CD4-positive, alpha-beta T cell treated with Interleukin-15 for 1 hour (primary cell): ENCODE data around the gene ELAVL3.

ENCODE experiments used
- DNase-seq: peaks from one replicate; pipeline ENCODE4 v3.0.0-alpha.2; 2020

ELAVL3 gene

GRCh38 chr19:11480715-11481533, at the start of gene ELAVL3:
Gene ELAVL3, minus strand, starts transcription at chr19:11481046. Its CDS starts 438 bp downstream, at chr19:11480608.
- DNase-seq, result no peak

- DNase-seq, result peak; percentile 49
Measured at GRCh38 chr19:11530432-11530831, 49.6 kb upstream of the ELAVL3 start.

- peak; percentile 95 for DNase-seq
Measured at GRCh38 chr19:11528551-11529341, 47.9 kb upstream of the ELAVL3 start, which contains the start of gene ECSIT. Gene ECSIT, minus strand, starts transcription at chr19:11529134. Its CDS starts 9,964 bp downstream, at chr19:11519170.

- DNase-seq, result no peak
Measured at GRCh38 chr19:11519138-11519537, 38.3 kb upstream of the ELAVL3 start.

GRCh38 chr19:11513946-11514345, 33.1 kb upstream of the ELAVL3 start:
- no peak for DNase-seq

GRCh38 chr19:11510444-11510843, 29.6 kb upstream of the ELAVL3 start:
- no peak for DNase-seq

- DNase-seq, result no peak
Measured at GRCh38 chr19:11507370-11508078, 26.7 kb upstream of the ELAVL3 start.

- DNase-seq, result no peak
Measured at GRCh38 chr19:11506967-11507366, 26.1 kb upstream of the ELAVL3 start.

- no peak for DNase-seq
Measured at GRCh38 chr19:11506101-11506555, 25.3 kb upstream of the ELAVL3 start.

GRCh38 chr19:11505504-11506100, 24.8 kb upstream of the ELAVL3 start, which contains the start of gene ZNF653:
Gene ZNF653, minus strand, starts transcription at chr19:11505839. Its CDS starts 53 bp downstream, at chr19:11505786.
- peak; percentile 95 for DNase-seq

- peak; percentile 98 for DNase-seq
Measured at GRCh38 chr19:11505032-11505503, 24.2 kb upstream of the ELAVL3 start.

GRCh38 chr19:11504502-11505031, 23.7 kb upstream of the ELAVL3 start:
- DNase-seq, result no peak

GRCh38 chr19:11499890-11500420, 19.1 kb upstream of the ELAVL3 start:
- DNase-seq, result no peak

GRCh38 chr19:11499220-11499726, 18.4 kb upstream of the ELAVL3 start:
- DNase-seq, result no peak

- peak; percentile 56 for DNase-seq
Measured at GRCh38 chr19:11496391-11497163, 15.7 kb upstream of the ELAVL3 start.

GRCh38 chr19:11495885-11496284, 15.0 kb upstream of the ELAVL3 start:
- no peak for DNase-seq

- no peak for DNase-seq
Measured at GRCh38 chr19:11495481-11495880, 14.6 kb upstream of the ELAVL3 start.

GRCh38 chr19:11494634-11495285, 13.9 kb upstream of the ELAVL3 start:
- no peak for DNase-seq

GRCh38 chr19:11489378-11489777, 8.5 kb upstream of the ELAVL3 start:
- no peak for DNase-seq
